Measurements from ENCODE around the gene TLL2.
A peak's percentile ranks its signal among the peaks of the same experiment; 100 is the strongest.
"Not testable (repeated sequence)": the region's sequence is repeated elsewhere in the genome, so short reads cannot be mapped to it uniquely, and the experiment has no call there.

TLL2 gene

DNA sequence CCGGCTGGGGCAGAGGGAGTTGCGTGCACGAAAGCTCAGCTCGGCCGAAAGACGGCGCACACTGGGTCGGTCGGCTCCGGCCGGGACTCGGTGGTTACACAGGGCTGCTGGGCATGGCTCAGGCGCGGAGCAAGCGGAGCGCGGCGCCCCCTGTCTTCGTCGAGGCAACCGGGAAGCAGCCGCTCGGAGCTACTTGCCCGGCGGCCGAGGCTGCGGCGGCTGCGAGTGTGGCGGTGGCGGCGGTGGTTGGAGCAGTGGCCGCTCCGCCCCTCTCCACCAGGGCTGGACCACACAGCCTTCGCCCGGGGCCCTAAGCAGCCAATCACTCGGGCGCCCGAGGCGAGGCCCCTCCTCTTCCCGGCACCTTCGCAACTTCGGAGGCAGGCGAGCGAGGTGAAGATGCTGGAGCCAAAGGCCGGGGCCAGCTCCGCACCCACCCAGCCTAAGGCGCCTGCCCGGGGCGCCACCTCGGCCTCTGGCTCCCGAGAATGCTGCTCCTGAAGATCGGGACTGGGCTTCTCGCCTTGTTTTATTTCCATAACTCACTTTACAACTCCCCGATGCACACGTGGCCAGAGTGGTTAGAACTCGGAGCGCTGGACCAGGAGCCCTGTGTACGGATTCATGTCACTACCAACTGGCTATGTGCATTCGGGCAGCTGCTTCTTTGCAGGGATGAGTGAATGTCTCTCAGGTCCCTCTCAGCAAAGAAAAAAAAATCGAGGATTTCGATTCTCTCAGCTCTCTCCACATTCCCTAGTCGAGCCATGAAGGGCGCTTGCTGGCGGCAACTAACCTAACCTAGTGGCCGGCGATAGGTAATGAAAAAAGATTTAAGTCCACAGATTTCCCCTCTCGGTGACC is at the start of gene TLL2:
Gene TLL2, minus strand, starts transcription at position 229 of the 864 bp plus-strand sequence. CDS start 241 bp downstream, outside the sequence.
- peak; percentile 87 for DNase-seq

- DNase-seq, result no peak
Observed at GRCh38 chr10:96560966-96561887, 47.5 kb upstream of the TLL2 start.

DNA sequence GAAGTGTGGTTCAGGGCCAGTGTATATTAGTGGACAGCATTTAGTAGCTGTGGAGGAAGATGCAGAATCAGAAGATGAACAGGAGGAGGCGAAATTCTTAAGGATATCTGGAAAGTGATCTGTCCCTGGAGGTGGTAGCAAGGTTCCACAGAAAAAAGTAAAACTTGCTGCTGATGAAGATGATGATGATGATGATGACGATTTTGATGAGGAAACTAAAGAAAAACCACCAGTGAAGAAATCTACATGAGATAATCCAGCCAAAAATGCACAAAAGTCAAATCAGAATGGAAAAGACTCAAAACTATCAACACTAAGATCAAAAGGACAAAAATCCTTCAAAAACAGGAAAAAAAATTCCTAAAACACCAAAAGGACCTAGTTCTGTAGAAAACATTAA is 46.8 kb upstream of the TLL2 start:
- DNase-seq, result no peak

DNA sequence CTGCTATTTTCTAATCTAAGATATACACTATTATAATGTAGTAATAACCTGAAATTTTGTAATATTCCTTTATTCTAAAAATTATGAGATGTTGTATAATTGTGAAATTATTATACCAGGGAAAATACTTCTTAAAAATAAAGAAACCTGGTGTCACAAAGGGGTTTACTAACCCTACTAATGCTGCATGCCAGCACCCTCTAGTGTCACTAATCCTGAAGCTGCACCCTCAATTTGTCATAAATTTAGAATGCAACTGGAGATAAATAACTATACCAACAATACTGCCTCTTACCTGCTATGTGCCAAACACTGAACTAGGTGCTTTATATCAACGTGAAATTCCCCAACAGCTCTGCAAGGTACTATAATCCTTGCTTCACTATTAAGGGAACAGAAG is 42.3 kb upstream of the TLL2 start:
- DNase-seq, result no peak

- DNase-seq, result no peak
Observed at GRCh38 chr10:96555330-96555729, 41.6 kb upstream of the TLL2 start.

DNA sequence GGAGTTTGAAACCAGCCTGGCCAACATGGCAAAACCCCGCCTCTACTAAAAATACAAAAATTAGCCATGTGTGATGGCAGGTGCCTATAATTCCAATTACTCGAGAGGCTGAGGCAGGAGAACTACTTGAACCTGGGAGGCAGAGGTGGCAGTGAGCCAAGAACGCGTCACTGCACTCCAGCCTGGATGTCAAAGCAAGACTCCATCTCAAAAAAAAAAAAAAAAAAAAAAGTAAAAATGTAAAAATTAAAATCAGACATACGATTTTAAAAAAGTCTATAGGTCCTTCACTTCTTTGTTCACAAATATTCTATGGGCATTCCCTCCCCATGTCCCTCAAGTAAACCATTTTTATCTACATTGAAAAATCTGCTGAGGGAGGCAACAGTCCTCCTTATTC is 34.9 kb upstream of the TLL2 start:
- no peak for DNase-seq

DNA sequence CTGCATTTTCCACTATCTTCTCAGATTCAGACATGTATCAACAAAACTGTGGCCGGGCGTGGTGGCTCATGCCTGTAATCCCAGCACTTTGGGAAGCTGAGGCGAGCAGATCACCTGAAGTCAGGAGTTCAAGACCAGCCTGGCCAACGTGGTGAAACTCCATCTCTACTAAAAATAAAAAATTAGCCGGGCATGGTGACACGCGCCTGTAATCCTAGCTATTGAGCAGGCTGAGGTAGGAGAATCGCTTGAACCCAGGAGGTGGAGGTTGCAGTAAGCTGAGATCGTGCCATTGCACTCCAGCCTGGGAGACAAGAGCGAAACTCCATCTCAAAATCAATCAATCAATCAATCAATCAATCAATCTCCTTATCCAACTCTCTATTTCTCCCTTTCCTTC is 31.8 kb upstream of the TLL2 start:
- not testable (repeated sequence) for DNase-seq

- DNase-seq, result no peak
Observed at GRCh38 chr10:96541921-96542320, 28.2 kb upstream of the TLL2 start.

DNA sequence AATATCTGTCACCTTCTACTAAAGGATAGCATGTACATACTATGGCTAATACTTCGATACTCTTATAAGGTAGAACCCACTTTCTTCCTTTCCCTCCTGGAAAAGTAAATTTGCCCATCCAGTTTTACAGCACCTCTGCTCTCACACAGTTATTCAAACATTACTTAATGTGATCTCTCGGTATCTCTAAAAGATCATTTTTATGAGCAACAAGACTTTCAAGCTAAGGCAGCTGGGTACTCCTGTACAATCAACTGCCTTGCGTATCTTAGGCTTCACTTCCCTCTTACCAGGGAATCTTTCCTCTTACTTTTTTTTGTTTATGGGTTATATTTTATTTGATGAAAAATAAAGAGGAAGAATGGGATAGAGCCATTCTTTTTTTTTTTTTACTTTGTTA is 26.5 kb upstream of the TLL2 start:
- DNase-seq, result no peak

- no peak for DNase-seq
Observed at GRCh38 chr10:96538683-96539082, 25.0 kb upstream of the TLL2 start.

GRCh38 chr10:96536129-96536528 is 22.4 kb upstream of the TLL2 start:
- DNase-seq, result no peak

- no peak for DNase-seq
Observed at GRCh38 chr10:96532523-96532922, 18.8 kb upstream of the TLL2 start.

DNA sequence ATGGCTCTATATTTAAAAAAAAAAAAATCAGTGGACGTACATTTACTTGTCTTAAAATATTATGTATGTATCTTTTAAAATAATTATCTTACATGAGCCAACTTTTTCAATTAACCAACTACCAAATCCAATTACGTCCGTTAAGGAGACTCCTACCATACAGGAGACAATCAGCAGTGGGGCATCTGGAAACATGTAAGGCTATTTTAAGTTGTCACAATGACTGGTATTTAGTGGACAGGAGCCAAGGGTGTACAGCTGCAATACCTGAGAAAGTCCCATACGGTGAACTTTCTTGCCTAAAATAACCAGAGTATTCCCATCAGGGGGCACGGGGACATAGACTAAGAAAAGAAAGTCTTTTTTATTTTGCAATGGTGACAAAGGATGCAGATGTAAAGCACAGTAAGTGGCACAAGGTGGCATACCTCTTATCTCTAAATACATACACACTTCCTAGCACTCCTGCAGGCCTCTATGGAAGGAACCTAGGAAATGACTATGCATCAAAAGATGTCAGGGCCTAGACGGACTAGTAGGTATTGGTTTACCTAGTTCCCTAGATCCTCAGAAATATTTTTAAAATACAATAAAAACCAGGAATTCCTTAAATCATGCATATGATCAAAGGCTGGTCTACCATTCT is 16.0 kb upstream of the TLL2 start:
- no peak for DNase-seq

DNA sequence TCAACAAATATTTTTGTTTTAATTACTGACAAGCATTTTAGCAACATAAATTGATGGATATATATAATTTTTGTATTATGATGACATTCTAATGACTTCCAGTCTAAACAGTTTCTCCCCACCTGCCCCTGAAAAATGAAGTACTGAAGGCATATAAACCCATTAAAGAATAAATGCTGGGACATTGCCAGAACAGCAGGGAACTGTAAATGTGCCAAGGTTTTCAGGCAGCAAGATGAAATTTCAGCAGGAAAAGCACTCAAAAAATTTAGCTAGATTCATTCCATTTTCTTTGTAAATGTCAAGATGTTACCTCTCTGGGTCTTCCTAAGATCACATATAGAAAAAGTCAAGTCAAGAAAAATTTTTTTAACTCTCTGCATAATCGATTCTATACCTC is 11.0 kb upstream of the TLL2 start:
- DNase-seq, result no peak

DNA sequence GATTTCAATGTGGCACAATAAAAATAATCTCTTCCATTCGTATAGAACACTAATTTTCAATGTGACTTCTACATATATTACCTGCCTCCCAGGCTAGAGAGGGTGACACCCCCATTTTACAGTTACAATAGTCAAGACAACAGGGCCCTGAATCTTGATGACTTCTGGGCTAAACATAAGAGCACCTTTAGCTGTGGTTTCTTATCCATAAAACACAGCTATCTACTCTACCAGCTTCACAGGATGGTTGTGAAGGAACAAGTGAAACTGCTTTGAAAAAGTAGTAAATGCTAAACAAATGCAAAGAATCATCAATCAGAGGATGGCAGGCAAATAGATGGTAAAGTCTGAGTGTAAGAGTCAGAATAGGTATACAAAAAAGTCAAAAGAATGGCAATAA is 3.6 kb upstream of the TLL2 start:
- DNase-seq, result no peak

DNA sequence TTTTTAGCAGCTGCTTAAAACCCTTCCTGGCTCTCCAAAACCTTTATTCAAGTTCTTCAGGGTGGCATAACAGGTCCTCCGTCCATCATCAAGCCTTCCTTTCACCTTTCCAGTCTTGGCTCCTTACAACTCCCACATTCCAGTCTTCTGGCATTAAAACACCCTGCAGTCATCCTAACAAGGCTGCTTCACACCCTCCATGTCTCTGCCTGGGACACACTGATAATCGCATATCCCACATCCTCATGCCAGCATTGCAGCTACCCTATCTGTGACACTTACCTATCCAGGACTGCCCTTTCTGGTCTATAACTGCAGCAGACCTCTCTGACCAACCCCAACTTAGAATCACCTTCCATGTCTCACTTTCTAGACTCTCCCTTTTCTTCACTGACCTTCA is 2.6 kb upstream of the TLL2 start:
- DNase-seq, result no peak

- DNase-seq, result no peak
Observed at GRCh38 chr10:96513305-96513697, 425 bp downstream of the TLL2 start.

DNA sequence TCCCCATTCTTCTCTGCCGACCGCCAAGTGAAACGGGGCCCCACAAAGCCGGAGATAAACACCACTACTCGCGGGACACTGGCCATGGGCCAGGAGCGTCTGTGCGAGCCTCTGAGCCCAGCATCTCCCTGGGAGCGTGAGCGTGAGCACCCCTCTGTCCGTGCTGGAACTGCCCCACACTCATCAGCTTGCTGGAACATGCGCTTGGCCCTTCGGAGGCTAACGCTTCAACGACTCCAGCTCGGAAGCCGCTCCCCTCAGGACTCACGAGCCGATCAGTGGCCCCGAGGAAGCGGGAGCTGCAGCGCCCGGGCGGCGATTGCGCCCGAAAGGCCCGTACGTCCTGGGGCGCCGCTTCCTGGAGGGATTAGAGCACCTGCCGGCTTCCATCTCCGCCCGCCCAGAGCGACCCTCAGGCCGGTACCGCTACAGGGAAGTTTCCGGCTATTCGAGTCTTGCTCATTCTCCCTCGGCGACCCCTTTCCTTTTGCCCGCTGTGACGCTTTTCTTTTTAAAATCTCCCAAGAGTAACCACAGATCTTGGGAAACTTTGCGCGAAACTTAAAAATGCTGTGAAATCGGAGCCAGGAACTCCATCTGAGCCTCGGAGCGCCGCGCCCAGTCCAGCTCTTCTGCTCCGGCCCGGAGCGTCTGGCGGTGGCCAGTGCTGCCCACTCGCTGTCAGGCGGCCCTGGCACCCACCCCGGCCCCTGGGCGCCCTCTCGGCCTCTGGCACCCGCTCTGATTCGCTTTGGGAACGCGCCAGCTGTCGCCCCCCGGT is 1.0 kb downstream of the TLL2 start:
- DNase-seq, result no peak

- no peak for DNase-seq
Observed at GRCh38 chr10:96511044-96511945, 2.4 kb downstream of the TLL2 start.

- DNase-seq, result no peak
Observed at GRCh38 chr10:96509017-96509641, 4.6 kb downstream of the TLL2 start.

DNA sequence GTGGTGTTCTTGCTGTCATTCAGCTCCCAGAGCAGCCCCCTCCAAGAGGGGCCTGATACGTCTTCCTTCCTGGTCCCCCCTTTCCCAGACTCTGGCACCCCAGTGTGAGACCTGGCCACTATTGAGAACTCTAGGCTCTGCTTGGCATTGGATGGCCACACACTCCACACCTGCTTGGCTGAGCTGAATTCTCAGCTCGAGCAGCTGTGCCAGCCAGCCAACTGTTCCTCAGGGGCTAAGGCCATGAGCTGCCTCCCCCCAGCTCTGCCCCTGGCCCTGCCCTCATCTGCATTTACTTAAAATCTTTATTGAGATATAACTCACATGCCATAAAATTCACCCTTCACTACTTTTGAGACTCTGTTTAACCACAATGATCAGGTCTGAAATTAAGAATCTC is 6.7 kb downstream of the TLL2 start:
- no peak for DNase-seq

Measured in right forelimb (tissue), 1 donor.